SU-DHL-6 (cell line): Measurements from ENCODE around the gene CRYBB2.

Experiments
- CTCF ChIP-seq: fragments of 200-600 bp; sonication (generic); IDR thresholded peaks from one replicate; pipeline ENCODE4 v1.5.1; 2017; ENCODE audit warnings: antibody characterized with exemption, mild to moderate bottlenecking, low read length, moderate library complexity; ENCODE audit not compliant: insufficient read depth, poor library complexity, severe bottlenecking
- EZH2phosphoT487 ChIP-seq: fragments of 200-600 bp; sonication (generic), shearing (Covaris generic); conservative IDR thresholded peaks from 2 replicates; pipeline ENCODE4 v1.6.1; 2018; ENCODE audit warnings: mild to moderate bottlenecking, antibody characterized with exemption, low read length, moderate library complexity, mixed read lengths

DNA sequence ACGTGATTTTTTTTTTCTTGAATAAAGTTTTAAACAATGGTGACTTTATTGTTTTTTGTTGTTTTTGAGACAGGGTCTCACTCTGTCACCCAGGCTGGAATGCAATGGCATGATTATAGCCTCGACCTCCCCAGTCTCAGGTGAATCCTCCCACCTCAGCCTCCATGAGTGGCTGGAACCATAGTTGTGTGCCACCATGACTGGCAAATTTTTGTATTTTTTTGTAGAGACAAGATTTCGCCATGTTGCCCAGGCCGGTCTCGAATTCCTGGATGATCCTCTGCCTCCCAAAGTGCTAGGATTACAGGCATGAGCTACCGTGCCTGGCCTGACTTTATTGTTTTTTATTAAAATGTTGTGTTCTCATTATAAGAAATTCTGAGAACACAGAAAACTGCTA, 32.0 kb upstream of the CRYBB2 start:
- TF ChIP-seq CTCF = no peak
- no peak for TF ChIP-seq EZH2phosphoT487
